Renal pelvis (tissue), 12 donors: ENCODE measurements around the gene URGCP. TPM values are rescaled to one million over a fixed set of nuclear protein-coding genes. Genes with fewer than 3 reads are reported as not detected.
A peak's percentile ranks its signal among the peaks of the same experiment; 100 is the strongest.

Source experiments
- DNase-seq: peaks from one replicate; pipeline ENCODE4 v3.0.0-alpha.2; 2013
- long read RNA-seq, 16 experiments: transcript quantifications; one replicate each; lab custom pipeline, GENCODE V29; 2026
- polyA plus RNA-seq, 3 donors: library from polyadenylated mRNA; unstranded; fragments of 120-200 nt; gene quantifications; one replicate each; pipeline ENCODE4 v1.2.1, GENCODE V29; 2013; ENCODE audit not compliant: insufficient read length in 3 of 3

The URGCP gene, protein sequence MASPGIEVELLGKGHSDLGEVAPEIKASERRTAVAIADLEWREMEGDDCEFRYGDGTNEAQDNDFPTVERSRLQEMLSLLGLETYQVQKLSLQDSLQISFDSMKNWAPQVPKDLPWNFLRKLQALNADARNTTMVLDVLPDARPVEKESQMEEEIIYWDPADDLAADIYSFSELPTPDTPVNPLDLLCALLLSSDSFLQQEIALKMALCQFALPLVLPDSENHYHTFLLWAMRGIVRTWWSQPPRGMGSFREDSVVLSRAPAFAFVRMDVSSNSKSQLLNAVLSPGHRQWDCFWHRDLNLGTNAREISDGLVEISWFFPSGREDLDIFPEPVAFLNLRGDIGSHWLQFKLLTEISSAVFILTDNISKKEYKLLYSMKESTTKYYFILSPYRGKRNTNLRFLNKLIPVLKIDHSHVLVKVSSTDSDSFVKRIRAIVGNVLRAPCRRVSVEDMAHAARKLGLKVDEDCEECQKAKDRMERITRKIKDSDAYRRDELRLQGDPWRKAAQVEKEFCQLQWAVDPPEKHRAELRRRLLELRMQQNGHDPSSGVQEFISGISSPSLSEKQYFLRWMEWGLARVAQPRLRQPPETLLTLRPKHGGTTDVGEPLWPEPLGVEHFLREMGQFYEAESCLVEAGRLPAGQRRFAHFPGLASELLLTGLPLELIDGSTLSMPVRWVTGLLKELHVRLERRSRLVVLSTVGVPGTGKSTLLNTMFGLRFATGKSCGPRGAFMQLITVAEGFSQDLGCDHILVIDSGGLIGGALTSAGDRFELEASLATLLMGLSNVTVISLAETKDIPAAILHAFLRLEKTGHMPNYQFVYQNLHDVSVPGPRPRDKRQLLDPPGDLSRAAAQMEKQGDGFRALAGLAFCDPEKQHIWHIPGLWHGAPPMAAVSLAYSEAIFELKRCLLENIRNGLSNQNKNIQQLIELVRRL
- polyA plus RNA-seq = 10 to 100 TPM; 29.2 to 42.1 (median 36.3) TPM
- long read RNA-seq, donor 1, full-length matches to known transcripts = 11 of 11 reads
- long read RNA-seq, donor 1, partial matches to known transcripts = 0 of 11 reads
- long read RNA-seq, donor 1, other reads (novel, unspliced or antisense) = 0 of 11 reads
- long read RNA-seq, donor 2, full-length matches to known transcripts = 7 of 19 reads
- long read RNA-seq, donor 2, partial matches to known transcripts = 12 of 19 reads
- long read RNA-seq, donor 2, other reads (novel, unspliced or antisense) = 0 of 19 reads
- long read RNA-seq, donor 3, full-length matches to known transcripts = 4 of 4 reads
- long read RNA-seq, donor 3, partial matches to known transcripts = 0 of 4 reads
- long read RNA-seq, donor 3, other reads (novel, unspliced or antisense) = 0 of 4 reads
- long read RNA-seq, donor 4, full-length matches to known transcripts = 6 of 6 reads
- long read RNA-seq, donor 4, partial matches to known transcripts = 0 of 6 reads
- long read RNA-seq, donor 4, other reads (novel, unspliced or antisense) = 0 of 6 reads
- long read RNA-seq, donor 5, full-length matches to known transcripts = 5 of 5 reads
- long read RNA-seq, donor 5, partial matches to known transcripts = 0 of 5 reads
- long read RNA-seq, donor 5, other reads (novel, unspliced or antisense) = 0 of 5 reads
- long read RNA-seq, donor 6, full-length matches to known transcripts = 10 of 10 reads
- long read RNA-seq, donor 6, partial matches to known transcripts = 0 of 10 reads
- long read RNA-seq, donor 6, other reads (novel, unspliced or antisense) = 0 of 10 reads
- long read RNA-seq, donor 7, full-length matches to known transcripts = 14 of 14 reads
- long read RNA-seq, donor 7, partial matches to known transcripts = 0 of 14 reads
- long read RNA-seq, donor 7, other reads (novel, unspliced or antisense) = 0 of 14 reads
- long read RNA-seq, donor 8, full-length matches to known transcripts = 3 of 3 reads
- long read RNA-seq, donor 8, partial matches to known transcripts = 0 of 3 reads
- long read RNA-seq, donor 8, other reads (novel, unspliced or antisense) = 0 of 3 reads
- long read RNA-seq, donor 9, full-length matches to known transcripts = 7 of 7 reads
- long read RNA-seq, donor 9, partial matches to known transcripts = 0 of 7 reads
- long read RNA-seq, donor 9, other reads (novel, unspliced or antisense) = 0 of 7 reads
- long read RNA-seq, donor 10, full-length matches to known transcripts = 6 of 11 reads
- long read RNA-seq, donor 10, partial matches to known transcripts = 5 of 11 reads
- long read RNA-seq, donor 10, other reads (novel, unspliced or antisense) = 0 of 11 reads
- long read RNA-seq, donor 11, full-length matches to known transcripts = 6 of 6 reads
- long read RNA-seq, donor 11, partial matches to known transcripts = 0 of 6 reads
- long read RNA-seq, donor 11, other reads (novel, unspliced or antisense) = 0 of 6 reads
- long read RNA-seq, donor 12, full-length matches to known transcripts = 17 of 17 reads
- long read RNA-seq, donor 12, partial matches to known transcripts = 0 of 17 reads
- long read RNA-seq, donor 12, other reads (novel, unspliced or antisense) = 0 of 17 reads
- long read RNA-seq, donor 13, full-length matches to known transcripts = 4 of 4 reads
- long read RNA-seq, donor 13, partial matches to known transcripts = 0 of 4 reads
- long read RNA-seq, donor 13, other reads (novel, unspliced or antisense) = 0 of 4 reads
- long read RNA-seq, donor 14, full-length matches to known transcripts = 11 of 23 reads
- long read RNA-seq, donor 14, partial matches to known transcripts = 0 of 23 reads
- long read RNA-seq, donor 14, other reads (novel, unspliced or antisense) = 12 of 23 reads
- long read RNA-seq, donor 15, full-length matches to known transcripts = 14 of 21 reads
- long read RNA-seq, donor 15, partial matches to known transcripts = 0 of 21 reads
- long read RNA-seq, donor 15, other reads (novel, unspliced or antisense) = 7 of 21 reads
- long read RNA-seq, donor 16, full-length matches to known transcripts = 5 of 5 reads
- long read RNA-seq, donor 16, partial matches to known transcripts = 0 of 5 reads
- long read RNA-seq, donor 16, other reads (novel, unspliced or antisense) = 0 of 5 reads

DNA sequence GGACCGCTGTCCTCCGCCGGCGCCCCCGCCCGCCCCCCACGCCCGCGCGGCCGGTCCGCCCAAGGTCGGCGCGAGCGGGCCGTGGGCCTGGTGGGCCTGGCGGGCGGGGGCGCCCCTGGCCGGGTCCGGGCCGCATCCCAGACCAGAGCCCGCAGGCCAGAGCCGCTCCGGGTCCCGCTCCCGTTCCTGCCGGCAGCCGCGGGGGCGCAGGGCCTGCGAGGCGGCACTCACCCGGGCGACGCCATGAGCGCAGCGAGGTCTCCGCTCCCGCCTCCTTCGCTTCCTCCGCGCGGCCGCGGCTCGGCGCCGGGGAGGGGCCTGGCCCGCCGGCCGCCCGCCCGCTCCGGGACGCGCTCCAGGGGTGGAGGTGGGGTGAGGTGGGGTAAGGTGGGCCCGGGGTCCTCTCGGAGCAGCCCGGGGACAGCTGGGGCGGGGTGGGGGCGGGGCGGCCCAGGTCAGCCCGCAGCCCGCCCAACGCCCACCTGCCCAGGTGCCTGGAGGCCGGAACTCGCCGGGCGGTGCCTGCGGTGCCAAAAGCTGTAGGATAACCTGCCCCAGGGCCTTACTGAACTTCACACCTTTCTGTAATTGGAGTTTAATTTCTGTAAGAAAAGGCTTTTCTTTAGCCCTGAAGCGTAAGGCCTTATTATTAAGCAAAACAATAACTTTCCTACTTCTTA, at the start of gene URGCP:
TSS of gene URGCP (minus strand) at position 266 of the 680 bp plus-strand sequence. CDS start at position 245, 21 bp downstream.
- DNase-seq = peak; percentile 28

DNA sequence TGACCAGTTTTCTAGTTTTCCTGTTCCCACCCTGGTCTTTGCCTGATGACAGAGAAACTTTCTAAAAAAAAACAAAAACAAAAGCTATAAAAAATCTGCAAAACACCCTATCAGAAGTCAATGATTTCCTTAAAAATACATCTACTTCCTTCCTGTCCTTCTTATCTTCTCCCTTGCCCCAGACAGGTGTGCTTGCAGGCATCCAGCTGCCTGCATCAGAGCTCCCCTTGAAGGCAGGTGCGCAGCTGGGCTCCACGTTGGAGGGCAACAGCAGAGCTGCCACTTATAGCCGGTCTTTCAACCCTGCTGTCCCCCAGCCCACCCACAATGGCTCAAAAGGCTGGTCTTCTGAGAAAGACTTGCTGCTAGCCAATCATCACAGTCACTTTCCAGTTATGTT, 49.6 kb upstream of the URGCP start:
- DNase-seq = no peak

DNA sequence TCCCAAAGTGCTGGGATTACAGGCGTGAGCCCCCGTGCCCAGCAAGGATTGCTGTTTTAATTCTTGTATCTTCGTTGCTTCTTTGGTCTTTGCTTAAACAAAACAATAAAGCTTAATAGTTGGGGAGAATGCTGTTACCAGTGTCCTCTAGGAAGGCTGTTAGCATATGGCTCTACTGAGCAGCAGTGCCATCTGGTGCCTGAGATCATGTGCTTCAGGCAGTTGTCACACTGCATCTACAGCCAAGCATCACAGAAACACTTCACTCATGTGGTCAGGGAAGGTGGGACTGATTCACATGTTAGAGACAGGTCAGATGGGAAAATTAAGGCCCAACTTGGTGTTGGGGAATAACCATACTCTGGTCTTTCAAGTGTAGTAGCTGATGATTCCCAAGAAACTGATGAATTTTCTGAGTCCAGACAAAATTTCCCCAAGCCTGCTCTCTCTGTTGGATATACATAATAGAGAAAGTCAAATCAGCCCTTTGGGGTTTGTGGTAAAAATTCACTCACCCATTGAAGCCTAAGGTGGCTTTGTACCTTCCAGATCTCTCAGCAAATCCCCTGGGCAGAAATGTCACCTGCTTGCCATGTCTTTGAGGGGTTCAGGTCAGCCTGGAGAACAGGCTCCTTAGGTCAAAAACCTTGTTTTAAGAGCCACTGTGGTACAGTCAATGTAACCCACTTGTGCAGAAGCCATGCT, 48.3 kb upstream of the URGCP start:
- DNase-seq = peak; percentile 14

DNA sequence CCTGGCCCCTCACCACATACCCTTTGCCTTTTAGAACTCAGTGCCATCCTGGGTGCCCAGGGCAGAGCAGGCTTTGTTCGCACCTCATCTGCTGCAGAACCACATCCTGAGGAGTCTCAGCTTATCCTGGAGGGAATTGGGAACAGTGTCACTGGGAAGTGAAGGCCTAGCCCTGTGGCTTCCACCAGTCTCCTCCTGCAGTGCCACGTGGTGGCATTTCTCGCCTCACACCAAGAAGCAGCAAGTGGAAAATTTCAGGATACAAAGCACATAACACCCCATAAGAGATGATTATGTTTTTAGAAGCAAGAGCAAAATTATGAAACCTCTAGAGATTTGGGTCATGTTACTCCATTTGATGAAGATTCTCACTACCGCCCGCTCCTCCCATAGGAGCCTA, 46.7 kb upstream of the URGCP start:
- DNase-seq = no peak

DNA sequence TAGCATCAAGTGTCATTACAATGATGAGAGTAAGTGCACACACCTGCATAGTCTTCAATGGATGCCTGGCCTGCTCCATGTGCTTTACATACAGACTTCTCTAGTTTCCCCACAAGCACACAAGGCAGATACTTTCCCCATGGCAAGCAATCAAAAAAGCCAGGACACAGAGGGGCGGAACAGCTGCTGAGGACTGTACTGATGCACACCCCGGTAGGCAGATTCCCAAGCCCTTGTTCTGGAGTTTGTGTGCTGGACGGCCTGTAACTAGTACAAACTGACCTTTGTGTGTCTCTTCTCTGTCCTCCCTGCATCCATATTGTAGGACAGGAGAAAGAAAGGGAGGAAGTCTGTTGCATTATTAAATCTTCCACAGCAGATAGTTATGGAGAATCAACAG, 45.6 kb upstream of the URGCP start:
- no peak for DNase-seq

DNA sequence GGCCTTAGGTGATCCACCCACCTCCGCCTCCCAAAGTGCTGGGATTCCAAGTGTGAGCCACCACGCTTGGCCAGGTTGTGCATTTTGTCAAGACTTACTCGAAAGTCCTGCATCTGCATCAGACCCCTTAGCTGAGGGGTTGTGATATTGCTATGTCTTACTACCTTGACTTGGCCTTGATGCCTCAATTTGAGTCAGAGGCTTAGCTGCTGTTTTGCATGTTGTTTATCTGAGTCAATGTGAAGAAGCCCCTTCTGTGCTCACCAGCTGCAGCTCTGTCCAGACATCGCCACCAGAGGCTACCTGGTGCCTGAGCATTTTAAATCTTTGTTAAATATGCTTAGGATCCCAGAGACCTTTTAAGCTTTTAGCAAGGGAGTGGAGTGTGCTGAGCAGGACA, 37.9 kb upstream of the URGCP start:
- DNase-seq = no peak

DNA sequence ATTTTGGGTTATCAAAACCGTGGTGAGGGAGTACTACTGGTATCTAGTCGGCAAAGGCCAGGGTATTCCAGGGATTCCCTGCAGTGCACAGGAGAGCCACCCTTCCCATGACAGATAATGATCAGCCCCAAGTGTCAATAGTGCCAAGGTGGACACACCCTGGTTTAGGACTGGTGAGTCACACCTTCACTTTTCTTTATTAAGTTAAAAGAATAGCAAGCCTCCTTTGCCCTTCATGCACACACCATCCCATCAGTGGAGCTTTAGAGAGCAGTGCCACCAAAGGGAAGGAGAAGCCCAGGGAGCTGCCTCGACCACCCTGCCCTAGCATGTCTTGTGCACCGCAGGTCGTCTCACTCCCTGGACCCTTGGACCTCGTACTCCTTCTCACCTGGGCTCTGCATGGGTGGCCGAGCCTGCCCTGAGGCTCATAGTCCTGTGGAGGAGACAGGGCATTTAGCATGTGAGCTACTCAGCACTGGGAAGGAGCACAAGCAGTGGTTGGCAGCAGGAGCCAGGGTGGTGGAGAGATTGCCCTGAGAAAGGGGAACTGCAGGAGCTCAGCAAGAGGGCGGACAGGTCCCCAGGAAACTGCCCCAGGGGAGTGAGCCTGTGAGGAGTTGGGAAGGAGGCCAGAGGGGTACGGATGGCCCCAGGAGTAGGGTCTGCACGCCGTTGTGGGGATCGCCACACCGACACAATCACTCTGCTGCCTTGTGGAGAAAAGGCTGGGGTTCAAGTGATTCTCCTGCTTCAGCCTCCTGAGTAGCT, 37.2 kb upstream of the URGCP start:
- no peak for DNase-seq

DNA sequence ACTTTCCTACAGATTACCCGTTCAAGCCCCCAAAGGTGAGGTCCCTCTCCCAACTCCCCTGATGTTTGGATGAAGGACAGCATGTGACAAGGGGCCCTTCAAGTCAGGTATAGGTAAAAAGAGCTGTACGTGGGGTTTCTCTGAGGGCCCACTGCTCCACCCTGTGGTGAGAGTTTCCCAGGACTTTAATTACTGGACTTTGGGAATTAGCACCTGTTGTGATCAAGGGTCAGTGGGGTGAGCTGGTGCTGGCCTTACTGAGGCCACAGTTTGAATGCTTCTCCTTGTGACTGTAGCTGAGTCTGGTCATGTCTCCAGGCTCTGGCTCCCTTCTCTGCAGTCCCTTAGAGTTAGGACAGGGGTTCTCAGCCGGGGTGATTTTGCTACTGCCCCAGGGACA, 36.6 kb upstream of the URGCP start:
- no peak for DNase-seq

DNA sequence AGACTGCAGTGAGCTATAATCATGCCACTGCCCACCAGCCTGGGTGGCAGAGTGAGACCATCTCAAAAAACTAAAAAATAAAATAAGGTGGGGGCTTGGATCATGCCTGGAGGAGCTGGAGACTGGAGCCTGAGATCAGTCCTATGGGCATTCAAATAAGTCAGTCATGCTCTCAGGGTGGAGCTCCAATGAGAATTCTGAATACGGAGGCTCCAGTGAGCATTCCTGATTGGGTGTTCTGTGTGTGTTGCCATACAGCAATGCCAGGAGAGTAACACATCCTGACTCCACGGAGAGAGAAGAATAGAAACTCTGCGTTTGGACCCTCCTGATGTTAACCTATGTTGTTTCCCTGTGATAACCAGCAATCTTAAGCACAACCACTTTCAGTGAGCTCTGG, 35.9 kb upstream of the URGCP start:
- DNase-seq = no peak

DNA sequence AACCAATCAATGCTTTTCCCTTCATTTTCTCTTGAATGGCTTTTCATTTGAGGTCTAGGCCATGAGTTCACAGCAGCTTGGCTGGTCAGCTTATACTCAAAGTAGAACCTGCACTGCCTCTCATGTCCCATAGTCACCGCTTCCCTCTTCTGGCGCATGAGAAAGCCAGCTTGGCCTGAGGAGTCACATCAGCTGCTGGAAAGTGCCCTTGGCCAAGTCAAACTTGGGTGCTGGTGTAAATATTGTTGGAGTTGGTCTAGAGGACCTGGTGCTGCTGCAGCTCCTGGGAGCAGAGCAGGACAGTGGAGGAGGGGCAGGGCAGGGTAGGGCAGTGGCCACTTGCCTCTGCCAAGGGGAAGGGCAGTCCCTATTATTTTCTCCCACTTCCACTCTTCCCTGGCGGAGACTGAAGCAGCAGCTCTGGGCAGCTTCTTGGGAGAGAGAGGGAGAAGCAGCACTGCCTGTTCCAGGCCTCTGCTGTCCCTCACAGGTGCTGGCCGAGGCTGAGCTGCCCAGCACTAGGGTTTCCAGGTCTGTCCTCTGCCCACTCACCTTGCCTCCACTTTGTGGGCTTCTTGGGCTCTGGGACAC, 32.6 kb upstream of the URGCP start:
- DNase-seq = no peak

DNA sequence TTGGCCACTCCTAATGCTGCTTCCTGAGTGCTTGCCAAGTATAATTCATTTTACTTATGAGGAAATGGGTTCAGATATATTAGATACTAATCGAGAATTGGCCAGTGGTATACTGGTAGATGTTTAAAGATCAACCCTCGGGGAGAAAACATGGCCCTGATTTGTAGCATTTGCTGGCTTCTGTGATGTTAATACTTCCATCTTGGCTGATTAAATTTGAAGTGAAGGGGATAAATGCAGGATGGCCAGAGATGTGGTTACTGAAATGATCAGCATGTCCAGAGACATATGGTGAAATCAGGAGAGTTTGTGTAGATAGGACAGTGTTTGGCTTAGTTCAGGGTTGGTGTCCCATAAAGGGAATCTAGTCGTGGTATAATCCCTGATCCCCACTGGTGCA, 31.0 kb upstream of the URGCP start:
- no peak for DNase-seq

DNA sequence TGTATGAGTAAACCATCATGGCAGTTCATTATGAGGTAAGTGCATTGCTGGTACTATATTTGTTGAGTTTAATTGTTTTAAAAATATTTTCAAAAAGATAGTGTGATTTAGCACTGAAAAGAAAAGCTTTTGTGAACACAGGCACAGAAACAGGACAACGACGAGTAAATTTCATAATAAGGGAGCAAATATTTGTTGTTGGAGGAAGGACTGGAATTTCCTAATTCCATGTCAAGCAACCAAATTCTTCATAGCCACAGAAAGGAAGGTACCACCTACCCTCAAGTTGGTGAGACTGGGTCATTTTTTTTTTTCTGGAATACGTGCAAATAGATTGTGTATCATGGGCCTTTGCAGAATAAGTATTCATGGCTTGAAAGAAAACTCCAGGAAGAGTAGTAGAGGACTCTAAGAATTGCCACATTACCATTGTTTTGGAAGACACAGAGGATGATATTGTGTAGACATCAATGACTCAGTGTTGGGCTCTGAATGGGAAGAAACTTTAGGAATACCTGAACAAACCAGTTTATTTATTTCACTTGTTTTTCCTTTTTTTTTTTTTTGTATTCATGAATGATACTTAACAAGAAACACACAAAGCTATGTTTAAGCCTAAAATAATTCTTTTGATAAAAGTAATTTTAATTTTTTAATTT, 27.6 kb upstream of the URGCP start:
- no peak for DNase-seq

DNA sequence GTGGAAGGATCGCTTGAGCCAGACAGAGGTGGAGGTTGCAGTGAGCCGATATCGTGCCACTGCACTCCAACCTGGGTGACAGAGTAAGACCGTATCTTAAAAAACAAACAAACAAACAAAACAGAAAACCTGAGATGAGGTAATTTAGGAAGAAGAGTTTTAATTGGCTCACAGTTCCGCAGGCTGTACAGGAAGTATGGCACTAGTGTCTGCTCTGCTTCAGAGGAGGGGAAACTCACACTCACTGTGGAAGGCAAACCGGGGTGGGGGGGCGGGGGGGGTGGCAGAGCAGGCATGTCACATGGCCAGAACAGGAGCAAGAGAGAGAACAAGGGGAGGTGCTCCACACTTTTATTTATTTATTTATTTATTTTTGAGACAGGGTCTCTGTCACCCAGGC, 24.9 kb upstream of the URGCP start:
- no peak for DNase-seq

DNA sequence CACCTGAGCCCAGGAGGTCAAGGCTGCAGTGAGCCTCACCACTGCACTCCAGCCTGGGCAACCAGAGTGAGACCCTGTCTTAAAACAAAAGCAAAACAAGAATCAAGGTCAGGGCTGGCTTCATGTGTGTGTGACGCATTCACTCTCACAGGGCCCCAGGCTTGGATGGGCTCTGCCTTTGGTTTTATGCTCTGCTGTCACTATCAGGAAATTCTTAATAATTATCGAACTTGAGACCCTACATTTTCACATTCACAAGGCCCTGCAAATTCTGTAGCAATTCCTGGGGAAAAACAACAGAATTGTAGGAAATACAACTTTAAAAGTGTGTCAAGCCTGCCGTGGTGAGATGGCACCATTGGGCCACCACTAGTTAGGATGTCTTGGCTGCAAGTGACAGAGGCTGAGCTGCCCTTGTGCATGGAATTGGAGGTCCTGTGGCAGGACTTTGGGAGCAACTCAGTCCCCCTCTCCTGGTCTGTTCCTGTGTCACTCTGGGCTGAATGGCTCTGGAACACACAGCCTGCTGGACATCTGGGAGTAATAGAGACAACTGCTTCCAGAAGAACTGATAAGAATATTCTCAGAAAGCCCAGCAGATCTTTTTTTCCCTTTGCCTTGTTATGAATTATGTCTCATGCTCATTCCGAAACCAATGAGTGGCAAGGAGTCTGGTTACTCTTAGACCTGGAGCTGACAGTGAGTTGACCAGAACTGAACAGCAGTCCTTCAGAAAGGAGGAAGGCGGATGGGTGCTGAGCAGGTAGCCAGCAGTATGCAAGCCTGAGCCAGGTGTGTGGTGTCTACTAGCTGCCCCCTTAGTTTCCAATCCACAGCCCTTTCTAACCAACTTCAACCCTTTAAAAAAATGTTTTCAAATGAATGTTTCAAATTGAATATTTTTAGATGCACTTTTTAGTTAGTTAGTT, 23.4 kb upstream of the URGCP start:
- DNase-seq = no peak
